Stomach (tissue), 4 donors: Measurements from ENCODE around the gene IRAK3.
"Not testable (repeated sequence)": the region's sequence is repeated elsewhere in the genome, so short reads cannot be mapped to it uniquely, and the experiment has no call there.

Source experiments
- CTCF ChIP-seq, 7 experiments: fragments of 450-650 bp in 4 of 7; fragments of 200-600 bp in 3 of 7; sonication (generic) in 3 of 7; IDR thresholded peaks; one replicate each; pipeline ENCODE4 v1.5.1; 2016 to 2019; ENCODE audit warnings: antibody characterized with exemption in 7 of 7, control low read depth in 2 of 7, mild to moderate bottlenecking in 1 of 7
- EP300 ChIP-seq: sonication (generic); formaldehyde crosslinking; IDR thresholded peaks from one replicate; pipeline ENCODE4 v1.6.1; 2017; ENCODE audit warnings: antibody characterized with exemption
- POLR2AphosphoS5 ChIP-seq, 3 donors: sonication (generic); formaldehyde crosslinking; IDR thresholded peaks; one replicate each; pipeline ENCODE4 v1.6.1; 2016; ENCODE audit warnings: antibody characterized with exemption in 3 of 3

- not testable (repeated sequence) for TF ChIP-seq CTCF (IDR thresholded peaks at IDR 0.05); POLR2AphosphoS5 (IDR thresholded peaks at IDR 0.05); EP300
Measured at GRCh38 chr12:66213011-66213410, 24.0 kb downstream of the IRAK3 start.
